NCI-H1436 (cell line): ENCODE measurements around the gene ROMO1.
"Not testable (repeated sequence)": the region's sequence is repeated elsewhere in the genome, so short reads cannot be mapped to it uniquely, and the experiment has no call there.

Experiments
- DNase-seq: peaks from one replicate; lab custom pipeline; 2025; lab: John Stamatoyannopoulos, UW

Gene ROMO1

DNA sequence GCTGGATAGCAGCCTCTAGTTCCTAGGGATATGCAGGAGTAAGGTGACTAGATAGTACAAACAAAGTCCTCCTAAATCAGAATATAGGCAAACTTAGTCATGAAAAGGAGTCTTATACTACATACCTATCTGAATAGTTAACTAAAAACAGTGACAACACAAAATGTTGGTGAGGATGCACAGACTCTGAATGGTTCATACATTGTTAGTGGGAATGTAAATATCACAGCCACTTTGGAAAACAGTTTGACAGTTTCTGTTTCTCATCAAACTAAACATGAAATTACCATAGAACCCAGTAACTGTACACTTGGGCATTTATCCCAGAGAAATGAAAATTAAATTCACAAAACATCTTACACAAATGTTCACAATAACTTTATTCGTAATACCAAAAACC is 17.2 kb upstream of the ROMO1 start:
- no peak for DNase-seq

DNA sequence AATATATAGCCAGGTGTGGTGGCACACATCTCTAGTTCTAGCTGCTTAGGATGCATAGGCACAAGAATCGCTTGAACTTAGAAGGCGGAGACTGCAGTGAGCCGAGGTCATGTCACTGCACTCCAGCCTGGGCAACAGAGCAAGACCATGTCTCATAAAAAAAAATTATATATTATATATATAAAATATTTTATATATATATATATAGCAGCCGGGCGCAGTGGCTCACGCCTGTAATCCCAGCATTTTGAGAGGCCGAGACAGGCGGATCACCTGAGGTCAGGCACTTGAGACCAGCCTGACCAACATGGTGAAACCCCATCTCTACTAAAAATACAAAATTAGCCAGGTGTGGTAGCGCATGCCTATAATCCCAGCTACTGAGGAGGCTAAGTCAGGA is 13.8 kb upstream of the ROMO1 start:
- not testable (repeated sequence) for DNase-seq

DNA sequence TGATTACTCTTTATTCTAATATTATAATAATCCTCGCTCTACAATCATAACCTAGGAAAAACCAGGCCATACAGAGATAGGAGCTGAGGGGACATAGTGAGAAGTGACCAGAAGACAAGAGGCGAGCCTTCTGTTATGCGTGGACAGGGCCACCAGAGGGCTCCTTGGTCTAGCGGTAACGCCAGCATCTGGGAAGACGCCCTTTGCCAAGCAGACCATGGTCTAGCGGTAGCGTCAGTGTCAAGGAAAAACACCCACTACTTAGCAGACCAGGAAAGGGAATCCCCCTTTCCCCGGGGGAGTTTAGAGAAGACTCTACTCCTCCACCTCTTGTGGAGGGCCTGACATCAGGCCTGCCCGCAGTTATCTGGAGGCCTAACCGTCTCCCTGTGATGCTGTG is 12.3 kb upstream of the ROMO1 start:
- DNase-seq: not testable (repeated sequence)

DNA sequence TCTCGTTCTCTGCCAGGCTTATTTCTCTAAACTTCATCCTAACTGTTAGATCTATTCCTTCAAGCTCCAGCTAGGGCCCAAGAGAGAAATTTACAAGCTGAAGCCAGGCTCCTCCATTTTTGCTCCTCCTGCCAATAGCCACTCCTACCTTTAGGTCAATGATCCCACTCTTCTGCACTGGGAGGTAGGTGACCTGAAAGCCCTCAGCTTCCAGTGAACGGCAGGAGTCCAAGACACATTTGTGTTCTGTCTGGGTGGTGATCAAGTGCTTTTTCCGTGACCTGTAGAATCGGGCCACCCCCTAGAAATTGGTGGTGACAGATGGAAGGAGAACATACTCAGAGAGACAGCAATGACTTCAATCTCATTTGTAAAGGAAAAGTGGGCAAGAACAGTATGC is 8.9 kb upstream of the ROMO1 start:
- no peak for DNase-seq

DNA sequence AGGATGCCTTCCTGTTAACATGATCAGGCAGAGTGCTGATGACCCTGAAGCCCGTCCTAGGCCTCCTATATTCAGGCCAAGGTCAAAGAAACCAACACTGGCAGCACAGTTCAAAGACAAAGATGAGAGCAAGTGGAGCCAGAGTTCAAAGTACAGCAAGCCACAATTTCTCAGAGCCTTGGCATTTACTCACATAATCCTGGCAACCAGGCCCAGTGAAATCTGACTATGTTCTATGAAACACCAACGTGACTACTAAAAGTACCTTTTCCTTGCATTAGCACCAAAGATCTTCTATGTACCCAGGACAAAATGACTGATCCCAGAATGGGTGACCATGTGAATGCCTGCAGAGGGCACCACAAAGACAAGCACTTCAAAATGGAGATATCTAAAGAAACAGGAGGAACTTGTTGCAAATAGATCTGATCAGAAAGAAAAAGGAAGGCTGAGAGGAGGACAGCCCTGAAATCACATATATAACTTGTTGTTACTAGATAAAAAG is 3.9 kb upstream of the ROMO1 start:
- DNase-seq: no peak

DNA sequence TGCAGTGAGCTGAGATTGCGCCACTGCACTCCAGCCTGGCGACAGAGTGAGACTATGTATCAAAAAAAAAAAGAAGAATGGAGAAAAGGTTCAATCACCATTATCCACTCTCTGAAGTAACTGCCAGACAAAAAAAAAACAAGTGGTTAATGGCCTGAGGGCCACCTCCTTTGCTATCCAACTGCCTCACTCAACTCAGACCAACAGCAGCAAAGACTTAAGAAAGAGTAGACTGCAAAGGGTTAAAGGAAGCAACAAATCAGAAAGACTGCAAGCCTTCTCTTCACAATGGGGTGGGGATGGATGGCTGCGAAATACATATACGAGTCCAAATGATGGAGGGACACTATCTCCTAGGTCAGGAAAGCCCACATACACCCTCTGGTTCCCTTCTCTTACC is 3.2 kb upstream of the ROMO1 start:
- no peak for DNase-seq

DNA sequence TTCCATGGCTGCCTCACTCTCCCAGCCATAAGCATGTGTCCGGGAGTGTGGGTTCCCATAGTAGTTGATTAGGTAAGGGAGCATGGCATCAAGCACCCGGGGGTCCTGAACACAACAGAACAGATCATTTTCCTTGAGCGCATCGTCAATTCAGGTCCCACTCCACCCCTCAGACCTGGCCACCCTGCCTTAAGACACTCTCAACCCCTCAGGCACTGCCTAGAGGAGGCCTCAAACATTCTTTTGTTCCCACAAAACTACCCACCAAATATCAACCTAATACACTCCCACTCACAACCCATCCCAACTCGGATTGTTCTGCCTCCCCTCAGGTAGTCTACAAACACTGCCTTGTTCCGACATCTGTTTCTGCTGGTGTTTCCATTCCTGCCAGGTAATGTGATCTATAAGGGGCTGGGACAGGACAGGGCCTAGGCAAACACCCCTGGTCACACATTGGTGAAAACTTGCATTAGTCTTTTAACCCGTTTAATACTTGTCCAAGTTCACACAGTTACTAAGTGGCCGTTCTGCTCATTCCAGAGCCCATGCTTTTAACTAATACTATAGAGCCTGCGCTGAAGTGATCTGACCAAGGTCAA is 1.4 kb upstream of the ROMO1 start:
- no peak for DNase-seq

DNA sequence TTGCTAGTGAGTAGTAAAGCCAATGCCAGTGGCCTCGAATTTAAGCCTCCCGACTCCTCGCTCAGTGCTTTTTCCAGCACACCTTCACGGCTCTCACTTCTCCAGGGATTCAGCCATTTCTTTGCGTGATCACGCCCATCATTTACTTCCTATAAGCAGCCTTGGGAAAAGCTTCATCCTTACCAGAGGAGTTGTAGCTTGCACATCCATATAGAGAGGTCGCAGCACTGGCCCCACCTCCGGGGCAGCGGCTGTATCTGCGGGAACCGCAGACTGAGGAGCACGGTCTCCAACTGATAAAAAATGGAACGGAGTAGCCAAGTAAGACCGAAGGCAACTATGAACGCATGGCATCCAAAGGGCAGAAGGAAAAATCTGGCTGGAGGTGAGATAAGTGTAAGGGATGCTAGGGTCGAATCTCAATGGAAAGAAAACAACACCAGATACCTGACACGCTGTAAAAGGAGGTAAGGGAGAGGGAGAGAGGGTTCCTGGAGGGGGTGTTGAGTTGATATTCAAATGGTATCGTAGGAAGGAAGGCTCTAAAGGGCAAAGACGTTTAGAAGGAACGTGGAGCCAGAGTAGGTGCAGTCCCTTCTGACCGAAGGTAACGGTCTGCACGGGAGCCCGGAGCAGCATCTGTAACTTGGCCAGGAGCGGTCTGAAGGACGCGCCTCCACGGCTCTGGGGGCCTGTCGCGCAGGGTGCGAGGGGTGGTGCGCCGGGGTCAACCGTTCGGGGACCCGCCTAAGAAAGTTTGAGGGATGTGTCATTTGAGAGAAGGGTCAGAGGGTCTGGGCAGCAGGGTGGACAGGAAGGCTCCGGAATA is 693 bp upstream of the ROMO1 start:
- no peak for DNase-seq

DNA sequence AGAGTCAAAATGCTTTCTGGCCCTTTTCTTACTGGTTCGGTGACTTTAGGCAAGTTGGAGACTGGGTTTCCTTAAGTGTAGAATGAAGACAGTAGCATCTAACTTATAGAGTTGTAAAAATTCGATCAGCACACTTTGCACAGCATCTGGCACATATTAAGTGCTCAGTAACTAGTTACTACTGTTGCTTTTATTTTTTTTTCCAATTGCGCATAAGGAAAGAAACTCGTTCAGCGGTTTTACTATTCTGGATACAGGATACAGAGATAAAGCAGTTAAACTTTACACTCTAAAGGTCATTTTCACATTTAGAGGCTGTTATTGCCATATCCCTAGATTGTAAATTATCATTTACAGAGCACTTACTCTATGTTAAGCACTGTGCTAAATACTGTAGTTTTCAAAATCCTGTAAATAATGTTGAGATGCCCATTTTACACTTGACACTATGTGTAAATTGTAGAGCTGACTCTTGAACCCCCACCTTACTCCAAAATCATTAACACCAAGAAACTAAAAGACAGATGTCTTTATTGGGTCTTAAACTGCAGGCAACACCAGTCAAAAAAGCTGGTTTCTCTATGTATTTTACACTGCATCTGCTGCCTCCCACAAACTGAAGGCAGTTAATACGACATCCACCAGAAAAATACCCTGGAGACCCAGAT is 886 bp downstream of the ROMO1 start:
- DNase-seq: no peak

DNA sequence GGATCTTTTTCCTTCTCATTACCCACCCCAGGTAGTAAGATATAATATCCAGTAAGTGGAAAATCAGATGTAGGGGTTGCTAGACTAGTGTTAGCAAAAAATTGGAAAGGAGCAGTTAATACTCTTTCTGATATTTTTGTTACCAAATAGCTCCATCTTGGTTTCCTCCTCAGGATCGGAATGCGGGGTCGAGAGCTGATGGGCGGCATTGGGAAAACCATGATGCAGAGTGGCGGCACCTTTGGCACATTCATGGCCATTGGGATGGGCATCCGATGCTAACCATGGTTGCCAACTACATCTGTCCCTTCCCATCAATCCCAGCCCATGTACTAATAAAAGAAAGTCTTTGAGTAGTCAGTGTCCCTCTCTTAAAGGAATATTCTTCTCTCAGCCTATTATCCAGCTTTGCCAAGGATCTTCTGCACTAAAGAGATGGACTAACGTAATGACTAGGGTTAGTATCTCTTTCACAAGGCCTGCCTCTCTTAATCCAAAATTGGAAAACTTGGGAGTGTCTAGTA is 1.5 kb downstream of the ROMO1 start:
- no peak for DNase-seq

DNA sequence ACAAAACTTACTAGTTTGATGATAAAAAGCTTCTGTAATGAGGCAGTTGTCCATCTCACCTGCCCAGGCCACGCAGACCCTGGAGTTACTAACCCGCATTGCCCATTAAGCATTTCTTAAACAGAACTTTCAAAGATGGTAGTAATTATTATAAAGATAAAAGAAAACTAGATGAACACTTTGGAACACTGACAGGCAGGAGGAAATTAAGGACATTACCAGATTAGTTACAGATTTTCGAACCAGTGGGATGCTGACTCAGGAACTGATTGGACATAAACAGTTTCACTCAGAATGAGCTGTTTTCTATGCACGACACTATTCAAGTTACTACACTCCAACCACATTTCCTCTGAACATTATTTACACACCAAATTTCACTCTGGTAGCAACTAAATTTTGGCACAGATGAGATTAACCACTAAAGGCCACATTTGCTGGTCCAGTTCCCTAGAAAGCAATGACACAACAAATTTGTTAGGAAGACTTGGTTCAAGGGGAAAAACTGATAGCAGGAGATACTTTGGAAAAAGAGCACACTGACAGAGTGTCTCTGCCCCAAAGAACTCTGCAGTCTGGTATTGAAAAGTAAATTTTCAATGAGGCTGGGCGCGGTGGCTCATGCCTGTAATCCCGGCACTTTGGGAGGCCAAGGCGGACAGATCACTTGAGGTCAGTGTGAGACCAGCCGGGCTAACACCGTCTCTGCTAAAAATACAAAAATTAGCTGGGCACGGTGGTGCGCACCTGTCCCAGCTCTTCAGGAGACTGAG is 3.0 kb downstream of the ROMO1 start:
- DNase-seq: no peak

DNA sequence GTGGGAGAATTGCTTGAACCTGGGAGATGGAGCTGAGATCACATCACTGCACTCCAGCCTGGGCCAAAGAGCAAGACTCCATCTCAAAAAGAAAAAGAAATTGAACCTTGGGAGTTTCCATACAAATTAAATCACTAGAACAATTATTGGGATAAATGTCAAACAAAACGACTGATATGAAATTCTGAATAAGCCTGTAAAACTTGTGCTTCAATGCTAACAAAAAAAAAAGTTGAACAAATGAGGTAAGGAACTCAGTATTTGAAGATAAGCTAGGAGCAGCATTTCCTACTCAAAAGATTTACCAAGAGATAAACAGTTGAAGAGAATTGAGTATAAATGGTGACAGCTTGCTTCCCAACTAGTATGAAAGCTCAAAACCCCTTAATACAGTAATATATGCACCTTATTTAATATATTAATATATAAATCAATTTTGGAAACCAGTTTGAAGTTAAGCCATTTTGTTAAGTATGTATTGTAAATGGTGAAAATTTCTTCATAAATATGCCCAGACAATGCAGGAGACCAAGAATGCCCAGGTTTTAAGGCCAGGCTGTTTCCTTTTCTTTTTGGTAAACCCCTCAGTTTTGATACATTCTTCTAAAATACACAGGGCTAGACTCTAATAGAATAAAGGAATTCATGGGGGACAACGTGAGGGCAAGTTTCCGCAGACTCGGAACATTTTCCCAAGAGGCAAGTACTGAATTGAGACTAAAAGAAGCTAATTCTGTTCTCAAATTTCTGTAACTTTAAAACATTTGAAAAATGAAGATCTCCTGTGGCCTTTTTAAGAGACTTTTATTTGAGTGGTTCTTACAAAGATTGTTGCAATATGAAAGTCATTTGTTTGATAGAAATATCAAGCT is 3.9 kb downstream of the ROMO1 start:
- DNase-seq: no peak

DNA sequence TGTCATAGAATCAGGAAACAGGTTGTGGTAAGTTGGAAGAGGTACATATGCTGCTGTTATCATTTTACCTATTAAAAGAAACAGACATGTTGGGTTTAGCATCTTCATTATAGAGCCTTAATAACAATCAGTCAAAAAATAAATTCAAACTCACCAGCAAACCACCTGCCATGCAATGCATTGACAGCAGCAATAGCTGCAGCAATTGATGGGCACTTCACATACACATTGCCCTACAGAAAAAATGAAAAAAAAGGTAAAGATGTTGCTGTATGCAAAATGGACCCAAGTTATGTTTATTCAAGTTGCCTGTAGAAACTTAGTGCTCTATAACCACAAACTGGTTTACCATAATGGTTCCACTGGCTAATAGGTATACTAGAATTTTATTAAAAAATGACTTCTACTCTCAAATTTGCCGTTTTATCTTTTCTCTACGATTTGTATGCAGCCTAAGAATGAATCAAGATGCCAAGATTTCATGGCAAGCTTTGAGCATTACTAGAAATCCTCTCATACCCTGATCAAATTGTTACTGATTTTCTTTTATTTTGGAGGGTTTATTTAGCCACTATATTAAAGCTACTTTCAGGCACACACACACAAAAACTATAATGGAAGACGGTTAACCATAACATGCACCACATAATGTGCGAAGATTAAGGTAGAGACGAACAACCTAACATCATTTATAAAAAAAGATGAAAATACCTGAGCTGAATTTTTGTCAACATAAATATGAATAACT is 5.5 kb downstream of the ROMO1 start:
- DNase-seq: no peak

DNA sequence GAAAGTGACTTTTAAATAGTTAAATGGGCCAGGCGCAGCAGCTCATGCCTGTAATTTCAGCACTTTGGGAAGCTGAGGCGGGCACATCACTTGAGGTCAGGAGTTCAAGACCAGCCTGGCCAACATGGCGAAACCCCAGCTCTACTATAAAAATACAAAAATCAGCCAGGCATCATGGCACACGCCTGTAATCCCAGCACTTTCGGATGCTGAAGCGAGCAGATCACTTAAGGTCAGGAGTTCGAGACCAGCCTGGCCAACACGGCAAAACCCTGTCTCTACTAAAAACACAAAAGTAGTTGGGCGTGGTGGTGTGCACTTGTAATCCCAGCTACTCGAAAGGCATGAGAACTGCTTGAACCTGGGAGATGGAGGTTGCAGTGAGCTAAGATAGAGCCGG is 6.7 kb downstream of the ROMO1 start:
- not testable (repeated sequence) for DNase-seq

DNA sequence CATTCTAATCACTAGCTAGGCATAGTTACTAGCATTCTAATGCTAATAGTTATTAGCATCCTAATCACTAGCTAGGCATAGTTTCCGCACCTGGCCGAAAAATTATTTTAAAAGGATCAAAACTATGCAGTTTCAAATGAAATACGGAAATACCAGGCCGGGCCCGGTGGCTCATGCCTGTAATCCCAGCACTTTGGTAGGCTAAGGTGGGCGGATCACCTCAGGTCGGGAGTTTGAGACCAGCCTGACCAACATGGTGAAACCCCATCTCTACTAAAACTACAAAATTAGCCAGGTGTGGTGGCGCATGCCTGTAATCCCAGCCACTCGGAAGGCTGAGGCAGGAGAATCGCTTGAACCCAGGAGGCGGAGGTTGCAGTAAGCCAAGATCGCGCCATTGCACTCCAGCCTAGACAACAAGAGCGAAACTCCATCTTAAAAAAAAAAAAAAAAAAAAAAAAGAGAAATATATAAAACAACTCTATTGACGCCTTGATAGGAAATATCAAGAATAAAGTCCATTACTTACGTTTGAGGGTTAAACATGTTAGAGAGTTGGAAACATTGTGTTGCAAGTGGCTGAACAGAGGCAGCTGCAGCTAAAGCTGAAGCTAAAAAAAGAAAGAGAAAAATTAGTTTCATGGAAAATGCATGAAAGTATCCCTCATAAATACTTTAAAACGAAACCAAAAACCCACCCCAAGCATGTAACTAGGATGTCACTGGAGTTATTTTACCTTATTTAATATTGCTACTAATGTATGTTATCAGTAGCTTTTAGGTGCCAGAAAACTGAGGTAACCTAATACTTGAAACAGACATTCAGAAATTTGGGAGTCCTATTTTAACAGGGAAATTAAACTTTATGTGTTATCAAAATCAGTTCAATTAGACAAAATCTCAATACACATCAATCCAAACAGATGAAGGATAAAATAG is 7.7 kb downstream of the ROMO1 start:
- not testable (repeated sequence) for DNase-seq

DNA sequence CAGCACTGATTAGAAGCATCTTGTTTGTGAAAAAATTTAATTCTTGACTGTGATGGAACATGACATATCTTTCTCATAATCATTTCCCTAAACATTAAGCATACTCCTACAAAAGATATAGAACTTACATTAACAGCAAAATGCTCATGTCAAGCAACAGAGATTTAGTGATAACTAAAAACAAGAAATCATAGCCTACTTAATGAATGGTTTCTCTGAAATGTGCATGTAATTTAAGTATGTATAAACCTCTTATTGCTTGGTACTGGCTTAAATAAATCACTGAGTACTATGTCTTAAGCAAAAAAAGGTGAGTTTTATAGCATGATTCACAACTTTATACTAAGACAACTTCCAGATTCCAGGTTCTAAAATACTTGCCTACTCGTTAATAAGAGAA is 9.3 kb downstream of the ROMO1 start:
- no peak for DNase-seq

DNA sequence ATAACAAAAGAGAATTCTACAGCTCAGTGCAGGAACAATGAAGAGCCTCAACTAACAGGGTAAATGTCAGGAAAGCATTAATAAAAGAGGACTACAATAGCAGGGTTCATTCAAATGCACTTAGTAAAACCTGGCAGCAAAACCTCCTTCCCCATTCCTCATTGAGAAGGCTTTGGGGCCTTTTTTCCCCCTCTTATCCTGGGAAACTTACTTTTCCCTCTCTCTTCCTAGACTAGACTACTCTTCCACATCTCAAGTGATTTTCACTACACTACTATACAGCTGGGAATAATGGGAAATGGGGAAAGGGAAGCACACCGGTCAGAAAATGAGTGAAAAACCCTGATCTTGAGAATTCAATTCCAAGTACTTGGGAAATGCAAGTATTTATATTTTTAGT is 10.1 kb downstream of the ROMO1 start:
- DNase-seq: no peak

DNA sequence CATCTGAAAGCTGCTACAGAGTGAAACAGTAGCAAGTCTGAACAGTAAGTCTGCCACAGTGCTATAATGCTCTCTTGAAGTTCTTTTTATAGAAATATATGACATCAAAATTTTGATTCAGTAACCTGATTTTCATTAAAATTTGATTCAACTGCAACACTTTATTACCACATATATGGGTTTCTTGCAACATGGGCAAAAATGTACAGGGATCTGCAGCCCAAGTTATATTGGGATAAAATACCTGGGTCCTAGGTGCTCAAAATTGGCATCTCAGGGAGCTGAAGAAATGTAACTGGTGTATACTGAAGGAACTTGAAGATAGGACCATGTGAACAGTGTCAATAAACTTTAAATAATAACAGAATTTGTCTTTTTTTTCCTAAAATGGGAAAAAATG is 10.8 kb downstream of the ROMO1 start:
- DNase-seq: no peak

DNA sequence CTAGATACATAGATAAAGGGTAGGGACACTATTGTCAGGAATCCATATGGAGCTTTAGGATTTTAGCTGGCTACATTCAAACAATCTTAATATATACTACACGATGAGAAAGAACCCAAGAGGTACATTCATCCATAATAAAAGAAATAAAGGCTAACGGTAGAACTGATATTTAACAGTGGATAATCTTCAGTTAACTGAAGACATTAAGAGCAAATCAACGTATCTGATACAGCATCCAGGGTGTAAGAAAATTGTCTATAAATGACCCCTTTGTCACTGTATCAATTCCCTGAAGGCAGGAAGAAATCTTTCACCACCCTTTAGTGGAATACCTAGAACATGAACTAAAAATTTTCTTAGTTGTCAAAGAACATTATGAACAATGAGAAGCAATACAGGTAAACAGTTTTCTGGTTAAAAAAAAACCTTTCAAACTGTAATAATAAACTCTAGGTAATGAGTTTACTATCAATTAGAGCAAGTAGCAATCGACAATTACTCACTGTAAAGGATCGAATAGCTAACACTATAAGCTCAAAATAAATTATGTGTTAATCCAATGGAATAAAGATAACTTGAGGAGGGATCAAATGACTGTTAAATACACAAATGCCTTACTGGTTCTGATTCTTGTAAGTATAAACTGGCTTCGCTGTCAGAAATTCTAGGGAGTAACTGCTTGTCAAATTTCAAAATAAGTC is 11.8 kb downstream of the ROMO1 start:
- no peak for DNase-seq
